ENCODE data around the gene MLST8.
"Not testable (repeated sequence)": the region's sequence is repeated elsewhere in the genome, so short reads cannot be mapped to it uniquely, and the experiment has no call there.

The MLST8 gene

DNA sequence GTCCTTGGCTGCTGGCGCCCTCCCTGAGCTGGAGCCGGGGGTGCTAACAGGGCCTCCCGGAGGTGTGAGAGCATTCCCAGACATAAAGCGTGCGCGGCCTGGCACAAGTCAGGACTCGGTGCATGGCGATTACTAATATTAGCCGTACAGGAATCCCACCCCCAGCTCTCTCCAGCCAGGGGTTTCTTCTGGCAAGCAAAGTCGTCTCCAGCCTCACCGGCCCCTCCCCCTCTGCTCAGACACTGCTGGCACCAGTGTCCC lies 13.9 kb upstream of the MLST8 start:
- no peak for DNase-seq

GRCh38 chr16:2194166-2194834 lies 11.0 kb upstream of the MLST8 start:
- no peak for DNase-seq

DNA sequence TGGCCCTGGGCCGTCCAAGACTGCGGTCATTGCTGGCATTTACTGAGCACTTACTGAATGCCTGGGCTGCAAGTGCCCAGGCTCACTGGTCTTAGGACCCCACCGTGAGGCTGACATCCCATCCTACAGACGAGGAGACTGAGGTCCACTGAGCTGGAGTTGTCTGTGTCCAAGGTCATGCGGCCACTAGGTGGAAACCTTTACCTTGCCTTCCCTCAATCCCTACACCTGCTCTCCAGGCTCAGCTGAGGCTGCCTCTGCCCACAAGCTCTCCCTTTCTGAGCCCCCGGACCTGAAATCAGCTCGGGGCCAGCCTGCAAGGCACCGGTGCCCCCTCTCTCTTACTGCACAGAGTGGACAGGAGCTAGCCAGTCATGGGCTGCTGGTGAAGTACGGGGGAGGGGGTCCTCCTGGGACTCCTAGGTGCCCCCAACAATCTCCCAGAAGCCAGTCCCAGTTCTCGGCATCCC lies 10.4 kb upstream of the MLST8 start:
- DNase-seq, result peak; percentile 27

DNA sequence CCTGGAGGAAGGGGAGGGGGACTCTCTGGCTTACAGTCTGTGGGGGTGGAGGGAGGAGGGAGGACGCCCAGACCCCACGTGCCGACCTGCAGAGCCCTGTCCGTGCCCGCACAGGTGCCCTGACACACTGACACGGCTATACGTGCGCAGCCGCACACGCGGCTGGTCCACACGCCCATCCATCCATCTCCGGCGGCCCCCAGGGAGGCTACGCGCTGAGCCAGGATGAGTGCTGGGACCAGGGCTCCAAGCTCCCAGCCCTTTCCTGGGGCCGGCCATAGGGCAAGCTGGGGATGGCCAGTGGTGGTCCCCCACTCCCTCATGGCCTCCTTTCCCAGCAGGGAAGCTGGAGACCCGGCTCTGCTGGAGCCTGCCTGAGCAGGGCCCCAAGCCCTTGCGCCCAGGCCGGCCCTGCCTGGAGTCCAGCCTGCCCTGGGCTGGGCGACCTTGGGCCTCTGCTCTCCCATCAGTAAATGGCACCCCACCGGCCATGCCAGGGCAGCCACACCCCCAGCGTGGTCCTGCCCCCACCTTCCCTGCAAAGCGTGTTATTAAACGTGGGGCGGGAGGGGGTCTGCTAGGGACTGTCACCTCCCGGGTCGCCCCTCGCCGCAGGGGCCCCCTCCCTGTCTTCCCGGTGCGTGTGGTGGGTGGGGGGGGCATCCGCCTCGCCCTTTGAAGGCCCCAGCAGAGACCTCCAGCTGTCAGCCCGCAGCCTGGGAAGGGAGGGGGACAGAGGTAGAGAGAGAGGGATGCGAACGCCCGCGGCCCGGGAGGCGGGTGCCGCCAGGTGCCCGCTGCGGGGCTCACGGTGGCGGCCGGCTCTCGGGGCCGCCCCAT lies 9.7 kb upstream of the MLST8 start:
- no peak for DNase-seq

- DNase-seq, result no peak
These were observed 8.9 kb upstream of the MLST8 start, which contains the start of gene CASKIN1 for GRCh38 chr16:2196162-2196980. Gene CASKIN1, minus strand, starts transcription at chr16:2196605. Its CDS starts 173 bp downstream, at chr16:2196432.

DNA sequence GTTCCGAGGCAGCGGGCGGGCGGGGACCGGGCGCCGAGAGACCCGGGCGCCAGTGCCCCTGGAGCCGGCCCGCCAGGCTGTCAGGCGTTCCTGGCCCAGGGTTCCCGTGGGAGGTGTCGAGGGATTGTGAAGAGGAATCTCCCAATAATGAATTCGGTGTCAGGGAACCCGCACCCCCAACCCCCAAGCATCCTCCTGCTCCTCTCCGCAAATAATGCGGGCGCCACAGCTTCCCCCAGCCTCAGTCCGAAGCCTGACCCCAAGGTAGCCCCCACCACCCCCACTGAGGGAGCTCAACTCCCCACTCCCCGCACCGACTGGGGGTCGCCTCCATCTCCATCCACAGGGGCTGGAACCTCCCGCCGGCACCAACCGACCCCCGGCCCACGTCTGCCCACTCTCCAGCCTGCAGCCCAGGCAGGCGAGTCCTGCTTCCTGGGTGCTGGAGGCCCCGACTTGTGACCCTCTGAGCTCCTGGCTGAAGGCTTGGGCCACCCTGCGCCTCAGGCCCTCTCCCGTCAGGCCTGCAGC lies 8.2 kb upstream of the MLST8 start:
- DNase-seq, result no peak

- no peak for DNase-seq
These were observed 7.5 kb upstream of the MLST8 start for GRCh38 chr16:2197765-2198164.

DNA sequence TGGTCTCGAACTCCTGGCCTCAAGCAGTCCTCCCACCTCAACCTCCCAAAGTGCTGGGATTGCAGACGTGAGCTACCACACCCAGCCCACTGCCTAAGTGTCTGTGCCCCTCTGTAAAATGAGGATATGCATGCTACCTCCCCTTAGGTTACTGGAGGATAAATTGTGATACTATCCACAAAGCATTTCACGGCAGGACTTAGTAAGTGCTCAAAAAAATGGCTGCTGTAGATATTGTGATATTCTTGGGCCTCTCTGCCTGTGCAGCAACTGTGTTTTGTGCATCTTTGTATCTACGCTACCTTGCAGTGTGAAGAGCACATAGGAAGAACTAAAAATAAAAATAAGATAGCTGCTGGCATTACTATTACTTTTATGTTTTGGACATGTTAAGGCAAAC lies 7.0 kb upstream of the MLST8 start:
- no peak for DNase-seq

- DNase-seq, result no peak
These were observed 6.2 kb upstream of the MLST8 start for GRCh38 chr16:2199095-2199494.

- no peak for DNase-seq
These were observed 5.6 kb upstream of the MLST8 start for GRCh38 chr16:2199621-2200139.

GRCh38 chr16:2200313-2200712 lies 4.9 kb upstream of the MLST8 start:
- no peak for DNase-seq

GRCh38 chr16:2203119-2203688 lies 2.0 kb upstream of the MLST8 start:
- not testable (repeated sequence) for DNase-seq

GRCh38 chr16:2204416-2205103 lies 694 bp upstream of the MLST8 start:
- DNase-seq, result no peak

GRCh38 chr16:2205967-2206313 lies 686 bp downstream of the MLST8 start:
- no peak for DNase-seq

DNA sequence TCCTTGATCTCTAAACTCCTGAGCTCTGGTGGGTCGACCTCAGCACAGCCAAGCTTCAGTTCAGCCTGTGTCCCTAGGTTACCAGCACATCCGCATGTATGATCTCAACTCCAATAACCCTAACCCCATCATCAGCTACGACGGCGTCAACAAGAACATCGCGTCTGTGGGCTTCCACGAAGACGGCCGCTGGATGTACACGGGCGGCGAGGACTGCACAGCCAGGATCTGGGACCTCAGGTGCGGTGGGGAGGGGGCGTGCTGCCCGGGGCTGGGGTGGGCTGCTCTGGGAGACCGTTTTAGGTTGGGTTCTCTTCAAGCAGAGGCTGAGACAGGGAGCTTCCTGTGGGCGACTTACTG lies 1.1 kb downstream of the MLST8 start:
- no peak for DNase-seq

- no peak for DNase-seq
These were observed 1.7 kb downstream of the MLST8 start for GRCh38 chr16:2206780-2207433.

DNA sequence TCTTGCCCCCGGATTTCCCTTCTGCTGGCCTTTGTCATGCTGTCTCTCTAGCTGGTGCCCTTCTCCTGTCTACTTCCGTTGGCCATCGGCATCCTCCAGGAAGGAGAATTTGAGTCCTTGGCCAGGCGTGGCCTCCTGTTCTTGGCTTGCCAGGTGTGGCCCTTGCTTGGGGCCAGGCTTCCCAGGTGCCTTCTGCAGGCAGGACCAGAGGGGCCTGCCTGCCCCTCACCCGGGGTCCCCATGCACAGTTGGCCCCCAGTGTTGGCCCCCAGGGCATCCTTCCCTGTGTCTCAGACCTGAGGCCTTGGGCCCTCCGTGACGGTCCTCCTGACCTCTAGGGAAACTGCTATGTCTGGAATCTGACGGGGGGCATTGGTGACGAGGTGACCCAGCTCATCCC lies 2.6 kb downstream of the MLST8 start:
- DNase-seq, result no peak

DNA sequence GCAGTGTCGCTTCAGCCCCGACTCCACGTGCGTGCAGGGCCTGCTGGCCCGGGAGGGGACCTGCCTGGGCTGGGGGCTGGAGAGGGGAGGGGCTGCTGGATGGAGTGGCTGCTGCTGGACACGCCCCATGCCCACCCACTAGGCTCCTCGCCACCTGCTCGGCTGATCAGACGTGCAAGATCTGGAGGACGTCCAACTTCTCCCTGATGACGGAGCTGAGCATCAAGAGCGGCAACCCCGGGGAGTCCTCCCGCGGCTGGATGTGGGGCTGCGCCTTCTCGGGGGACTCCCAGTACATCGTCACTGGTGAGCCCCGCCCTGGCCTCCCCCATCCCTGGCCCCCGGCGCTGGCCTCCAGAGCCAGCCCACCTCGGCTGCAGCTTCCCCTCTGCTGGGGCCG lies 3.1 kb downstream of the MLST8 start:
- no peak for DNase-seq

DNA sequence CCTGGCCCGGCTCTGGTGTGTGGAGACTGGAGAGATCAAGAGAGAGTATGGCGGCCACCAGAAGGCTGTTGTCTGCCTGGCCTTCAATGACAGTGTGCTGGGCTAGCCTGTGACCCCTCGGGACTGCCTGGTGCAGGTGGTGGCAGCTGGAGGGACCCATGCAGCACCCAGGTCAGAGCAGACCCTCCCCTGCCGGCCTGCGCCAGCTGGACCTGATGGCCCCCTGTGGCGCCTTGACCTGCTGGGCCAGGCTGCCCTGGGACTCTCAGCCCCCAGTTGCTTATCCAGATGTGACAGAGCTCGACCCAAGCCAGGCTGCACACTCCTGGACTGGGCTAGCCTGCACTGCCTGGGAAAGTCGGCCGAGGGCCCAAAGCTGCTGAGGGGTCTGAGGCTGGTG lies 3.5 kb downstream of the MLST8 start:
- no peak for DNase-seq

DNA sequence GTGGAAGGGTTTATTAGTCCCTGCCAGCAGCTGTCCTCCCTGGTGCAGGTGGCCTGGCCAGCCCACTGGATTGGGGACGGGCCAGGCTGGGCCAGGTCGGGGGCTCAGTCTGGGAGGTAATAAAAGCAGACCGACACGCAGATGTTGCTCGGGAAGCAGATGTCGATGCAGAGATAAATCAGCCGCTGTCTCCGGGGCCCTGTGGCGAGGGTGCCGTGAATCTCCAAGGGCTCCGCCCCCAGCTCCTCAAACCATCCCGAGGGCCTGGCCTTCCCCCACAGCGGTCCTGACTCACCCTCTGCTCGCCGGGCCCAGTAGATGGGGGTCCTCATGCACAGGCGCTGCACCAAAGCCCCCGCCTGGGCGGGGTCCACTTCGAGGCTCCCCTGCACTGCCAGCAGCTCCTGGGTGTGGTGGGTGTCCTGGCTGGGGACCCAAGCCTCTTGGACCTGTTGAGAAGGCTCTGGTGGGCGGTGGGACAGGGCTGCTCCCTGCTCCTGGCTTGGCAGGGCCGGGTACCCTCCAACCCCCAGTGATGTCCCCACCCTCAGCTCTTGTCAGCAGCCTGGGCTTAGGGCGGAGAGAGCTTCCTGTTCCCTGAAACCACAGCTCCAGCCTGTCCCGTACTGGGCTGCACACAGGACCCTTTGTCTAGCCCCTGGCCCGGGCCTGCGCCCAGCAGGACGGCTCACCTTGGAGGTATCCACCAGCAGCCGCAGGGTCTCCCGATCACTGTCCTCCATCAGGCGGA lies 4.2 kb downstream of the MLST8 start:
- DNase-seq, result no peak

- DNase-seq, result no peak
These were observed 4.7 kb downstream of the MLST8 start for GRCh38 chr16:2210009-2210332.
